Measurements from ENCODE around the gene CFHR2. TPM values are rescaled to one million over a fixed set of nuclear protein-coding genes. Genes with fewer than 3 reads are reported as not detected.
"Not testable (repeated sequence)": the region's sequence is repeated elsewhere in the genome, so short reads cannot be mapped to it uniquely, and the experiment has no call there.

CFHR2 gene
- not detected for polyA plus RNA-seq

DNA sequence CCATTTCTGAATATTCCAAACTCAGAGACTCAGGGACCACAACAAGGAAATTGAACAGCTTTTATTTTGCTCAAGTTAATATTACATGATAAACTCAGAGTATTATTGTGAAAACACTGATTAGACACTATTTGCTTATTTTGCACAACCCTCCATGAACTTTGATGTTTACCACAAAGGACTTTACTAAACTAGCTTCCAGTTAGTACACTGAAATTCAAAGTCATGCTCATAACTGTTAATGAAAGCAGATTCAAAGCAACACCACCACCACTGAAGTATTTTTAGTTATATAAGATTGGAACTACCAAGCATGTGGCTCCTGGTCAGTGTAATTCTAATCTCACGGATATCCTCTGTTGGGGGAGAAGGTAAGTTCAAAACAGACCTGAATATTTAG, at the start of gene CFHR2:
CFHR2 (plus strand) TSS at position 171 of the 400 bp plus-strand sequence; CDS start at position 314, 143 bp downstream.
- DNase-seq; H3K4me3 Mint-ChIP-seq; H3K27ac Mint-ChIP-seq; H3K27me3 Mint-ChIP-seq (ENCODE audit: low read depth in 3 of 3); H3K36me3 Mint-ChIP-seq; H3K4me1 Mint-ChIP-seq: not testable (repeated sequence)
- peaks cover 0 to 11% (median 7%) of the 10 kb centered on the region in 6 donors for H3K9me3 Mint-ChIP-seq

GRCh38 chr1:196896355-196896754, 47.2 kb upstream of the CFHR2 start:
- Mint-ChIP-seq H3K4me1 (no peaks in the 10 kb centered on the region), H3K27ac (no peak overlapping the region), H3K9me3 (peaks cover 4 to 21% (median 11%) of the 10 kb centered on the region in 6 donors), H3K36me3 (no peaks in the 10 kb centered on the region), H3K4me3 (no peak overlapping the region), H3K27me3 (ENCODE audit: low read depth in 3 of 3) (peaks cover 2 to 5% (median 5%) of the 10 kb centered on the region in 3 donors)
- no peak for DNase-seq

- no peak for DNase-seq
- Mint-ChIP-seq H3K9me3 (peaks cover 4 to 25% (median 12%) of the 10 kb centered on the region in 6 donors), H3K36me3 (no peaks in the 10 kb centered on the region), H3K27ac (no peak overlapping the region), H3K4me1 (no peaks in the 10 kb centered on the region), H3K4me3 (no peak overlapping the region), H3K27me3 (ENCODE audit: low read depth in 3 of 3) (peaks cover 2 to 5% (median 5%) of the 10 kb centered on the region in 3 donors)
Observed at GRCh38 chr1:196897158-196897828, 46.2 kb upstream of the CFHR2 start.

GRCh38 chr1:196902344-196902743, 41.2 kb upstream of the CFHR2 start:
- Mint-ChIP-seq H3K9me3 (peaks cover 0 to 26% (median 9%) of the 10 kb centered on the region in 6 donors), H3K4me3 (no peak overlapping the region), H3K36me3 (no peaks in the 10 kb centered on the region), H3K4me1 (no peaks in the 10 kb centered on the region), H3K27me3 (ENCODE audit: low read depth in 3 of 3) (peaks cover 0 to 3% (median 2%) of the 10 kb centered on the region in 3 donors), H3K27ac (no peak overlapping the region)
- no peak for DNase-seq

- Mint-ChIP-seq H3K36me3 (no peaks in the 10 kb centered on the region), H3K9me3 (peaks cover 0 to 5% (median 2%) of the 10 kb centered on the region in 6 donors), H3K4me3 (no peak overlapping the region), H3K4me1 (no peaks in the 10 kb centered on the region), H3K27me3 (ENCODE audit: low read depth in 3 of 3) (no peaks in the 10 kb centered on the region), H3K27ac (no peak overlapping the region)
- DNase-seq, result no peak
Observed at GRCh38 chr1:196910215-196910614, 33.3 kb upstream of the CFHR2 start.

- not testable (repeated sequence) for H3K27ac Mint-ChIP-seq, H3K4me1 Mint-ChIP-seq, DNase-seq
Observed at GRCh38 chr1:196912283-196912682, 31.3 kb upstream of the CFHR2 start.

GRCh38 chr1:196926839-196927238, 16.7 kb upstream of the CFHR2 start:
- H3K27me3 Mint-ChIP-seq (ENCODE audit: low read depth in 3 of 3); H3K27ac Mint-ChIP-seq; H3K4me3 Mint-ChIP-seq; H3K4me1 Mint-ChIP-seq; DNase-seq; H3K36me3 Mint-ChIP-seq: not testable (repeated sequence)
- H3K9me3 Mint-ChIP-seq, result peaks cover 0 to 11% (median 2%) of the 10 kb centered on the region in 6 donors

More at GRCh38 chr1:196912283-196912682, 31.3 kb upstream of the CFHR2 start:
- not testable (repeated sequence) for H3K27me3 Mint-ChIP-seq (ENCODE audit: low read depth in 3 of 3); H3K9me3 Mint-ChIP-seq; H3K36me3 Mint-ChIP-seq; H3K4me3 Mint-ChIP-seq

DNA sequence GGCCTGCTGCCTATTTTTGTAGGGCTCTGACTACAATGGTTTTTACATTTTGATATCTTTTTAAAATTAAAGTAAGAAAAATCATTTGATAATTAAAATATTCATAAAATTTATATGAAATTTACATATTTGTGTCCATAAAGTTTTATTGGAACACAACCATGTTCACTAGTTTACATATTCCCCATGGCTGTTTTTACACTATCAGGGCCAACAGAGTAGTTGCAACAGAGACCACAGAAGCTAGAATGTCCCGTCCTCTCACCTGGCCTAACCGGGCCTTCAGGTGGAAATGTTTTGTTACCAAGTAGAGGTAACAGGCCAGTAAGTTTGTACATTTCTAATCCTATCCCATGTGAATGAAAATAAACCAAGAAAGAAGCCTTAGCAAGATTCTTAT, 10.7 kb upstream of the CFHR2 start:
- H3K9me3 Mint-ChIP-seq, result peaks cover 2 to 14% (median 4%) of the 10 kb centered on the region in 6 donors
- not testable (repeated sequence) for H3K4me3 Mint-ChIP-seq; H3K4me1 Mint-ChIP-seq; H3K27me3 Mint-ChIP-seq (ENCODE audit: low read depth in 3 of 3); H3K36me3 Mint-ChIP-seq; H3K27ac Mint-ChIP-seq; DNase-seq

DNA sequence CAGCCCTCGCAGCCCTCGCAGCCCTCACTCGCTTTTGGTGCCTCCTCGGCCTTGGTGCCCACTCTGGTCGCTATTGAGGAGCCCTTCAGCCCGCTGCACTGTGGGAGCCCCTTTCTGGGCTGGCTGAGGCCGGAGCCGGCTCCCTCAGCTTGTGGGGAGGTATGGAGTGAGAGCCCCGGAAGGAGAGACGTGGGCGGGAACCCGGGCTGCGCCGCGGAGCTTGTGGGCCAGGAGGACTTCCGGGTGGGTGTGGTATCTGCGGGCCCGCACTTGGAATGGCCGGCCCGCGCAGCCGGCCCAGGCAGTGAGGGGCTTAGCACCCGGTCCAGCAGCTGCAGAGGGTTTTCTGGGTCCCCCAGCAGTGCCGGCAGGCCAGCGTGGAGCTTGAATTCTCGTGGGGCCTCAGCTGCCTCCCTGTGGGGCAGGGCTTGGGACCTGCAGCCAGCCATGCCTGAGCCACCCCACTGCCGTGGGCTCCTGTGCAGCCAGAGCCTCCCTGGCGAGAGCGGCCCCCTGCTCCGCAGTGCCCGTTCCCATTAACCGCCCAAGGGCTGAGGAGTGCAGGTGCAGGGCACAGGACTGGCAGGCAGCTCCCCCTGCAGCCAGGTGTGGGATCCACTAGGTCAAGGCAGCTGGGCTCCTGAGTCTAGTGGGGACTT, 9.9 kb upstream of the CFHR2 start:
- Mint-ChIP-seq H3K4me3 (no peak overlapping the region), H3K9me3 (peaks cover 2 to 17% (median 4%) of the 10 kb centered on the region in 6 donors), H3K36me3 (peaks cover 0 to 3% (median 0%) of the 10 kb centered on the region in 3 donors), H3K27me3 (ENCODE audit: low read depth in 3 of 3) (no peaks in the 10 kb centered on the region), H3K4me1 (no peaks in the 10 kb centered on the region), H3K27ac (no peak overlapping the region)
- no peak for DNase-seq

DNA sequence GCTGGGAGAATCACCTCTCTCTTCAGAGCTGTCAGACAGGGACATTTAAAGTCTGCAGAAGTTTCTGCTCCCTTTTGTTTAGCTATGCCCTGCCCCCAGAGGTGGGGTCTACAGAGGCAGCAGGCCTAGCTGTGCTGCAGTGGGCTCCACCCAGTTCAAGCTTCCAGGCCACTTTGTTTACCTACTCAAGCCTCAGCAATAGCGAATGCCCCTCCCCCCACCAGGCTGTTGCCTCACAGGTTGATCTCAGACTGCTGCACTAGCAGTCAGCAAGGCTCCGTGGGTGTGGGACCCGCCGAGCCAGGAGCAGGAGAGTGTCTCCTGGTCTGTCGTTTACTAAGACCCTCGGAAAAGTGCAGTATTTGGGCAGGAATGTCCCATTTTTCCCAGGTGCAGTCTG, 2.1 kb upstream of the CFHR2 start:
- not testable (repeated sequence) for H3K27me3 Mint-ChIP-seq (ENCODE audit: low read depth in 3 of 3); H3K4me3 Mint-ChIP-seq; H3K36me3 Mint-ChIP-seq; DNase-seq; H3K4me1 Mint-ChIP-seq; H3K27ac Mint-ChIP-seq
- H3K9me3 Mint-ChIP-seq, result peaks cover 2 to 20% (median 7%) of the 10 kb centered on the region in 6 donors

DNA sequence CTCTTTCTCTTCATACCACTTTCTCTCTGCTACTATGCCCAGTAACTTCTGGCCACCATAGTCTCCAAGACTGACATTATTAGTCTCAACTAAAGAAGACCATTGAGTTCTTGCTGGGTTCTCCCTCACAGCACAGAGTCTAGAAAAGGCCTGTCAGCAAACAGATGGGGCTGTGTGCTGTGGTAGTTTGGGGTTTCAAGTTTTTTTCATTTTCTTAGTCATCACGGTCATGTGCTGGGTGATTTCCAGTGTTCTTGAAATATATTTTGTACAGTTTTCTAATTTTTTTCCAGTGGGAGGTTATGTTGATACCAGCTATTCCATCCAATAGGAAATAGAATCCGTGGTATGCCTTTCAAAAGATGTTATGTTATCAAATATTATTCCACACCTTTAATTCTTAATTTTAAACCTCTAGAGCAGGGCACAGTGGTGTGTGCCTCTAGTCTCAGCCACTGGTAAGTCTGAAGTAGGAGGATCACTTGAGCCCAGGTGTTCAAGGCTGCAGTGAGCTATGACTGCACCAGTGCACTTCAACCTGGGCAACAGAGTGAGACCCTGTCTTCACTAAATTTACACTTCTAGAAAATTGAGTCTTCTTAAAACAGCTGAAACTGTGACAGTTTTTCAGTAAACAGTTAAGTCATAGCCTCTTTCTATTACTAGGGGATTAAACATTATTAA, 8.3 kb downstream of the CFHR2 start:
- H3K4me1 Mint-ChIP-seq, result no peaks in the 10 kb centered on the region
- H3K36me3 Mint-ChIP-seq, result no peaks in the 10 kb centered on the region
- no peak overlapping the region for H3K4me3 Mint-ChIP-seq
- H3K27ac Mint-ChIP-seq, result no peak overlapping the region
- no peak for DNase-seq
- H3K27me3 Mint-ChIP-seq (ENCODE audit: low read depth in 3 of 3), result no peaks in the 10 kb centered on the region
- peaks cover 0 to 5% (median under 1%) of the 10 kb centered on the region in 6 donors for H3K9me3 Mint-ChIP-seq

GRCh38 chr1:196954778-196955177, 11.2 kb downstream of the CFHR2 start:
- no peak overlapping the region for H3K27ac Mint-ChIP-seq
- H3K9me3 Mint-ChIP-seq, result peaks cover 0 to 5% (median under 1%) of the 10 kb centered on the region in 6 donors
- no peak overlapping the region for H3K4me3 Mint-ChIP-seq
- no peak for DNase-seq
- H3K27me3 Mint-ChIP-seq (ENCODE audit: low read depth in 3 of 3), result no peaks in the 10 kb centered on the region
- no peaks in the 10 kb centered on the region for H3K36me3 Mint-ChIP-seq
- H3K4me1 Mint-ChIP-seq, result no peaks in the 10 kb centered on the region

DNA sequence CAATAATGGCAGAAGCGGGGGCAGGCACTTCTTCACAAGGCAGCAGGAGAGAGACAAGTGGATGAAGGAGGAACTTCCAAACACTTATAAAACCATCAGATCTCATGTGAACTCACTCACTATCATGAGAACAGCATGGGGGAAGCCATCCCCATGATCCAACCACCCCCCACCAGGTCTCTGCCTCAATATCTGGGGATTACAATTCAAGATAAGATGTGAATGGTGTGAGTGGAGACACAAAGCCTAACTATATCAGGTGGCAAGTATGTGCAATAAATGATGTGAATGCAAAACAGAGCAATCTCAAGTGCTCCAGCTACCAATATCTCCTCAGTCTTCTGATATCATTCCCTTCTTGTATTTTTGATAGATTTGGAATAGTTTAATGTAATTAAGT, 12.4 kb downstream of the CFHR2 start:
- no peak overlapping the region for H3K4me3 Mint-ChIP-seq
- H3K27ac Mint-ChIP-seq, result no peak overlapping the region
- H3K4me1 Mint-ChIP-seq, result no peaks in the 10 kb centered on the region
- H3K27me3 Mint-ChIP-seq (ENCODE audit: low read depth in 3 of 3), result no peaks in the 10 kb centered on the region
- no peaks in the 10 kb centered on the region for H3K36me3 Mint-ChIP-seq
- no peak for DNase-seq
- peaks cover 0 to 4% (median 1%) of the 10 kb centered on the region in 6 donors for H3K9me3 Mint-ChIP-seq

- Mint-ChIP-seq H3K4me3 (no peak overlapping the region), H3K27ac (no peak overlapping the region), H3K9me3 (peaks cover 0 to 9% (median 3%) of the 10 kb centered on the region in 6 donors), H3K36me3 (no peaks in the 10 kb centered on the region), H3K27me3 (ENCODE audit: low read depth in 3 of 3) (no peaks in the 10 kb centered on the region), H3K4me1 (no peaks in the 10 kb centered on the region)
- DNase-seq, result no peak
Observed at GRCh38 chr1:196960854-196961253, 17.3 kb downstream of the CFHR2 start.
